Hematopoietic multipotent progenitor cell treated with erythropoietin and hydrocortisone succinate and interleukin-3 and kit ligand, for 15 days (in vitro differentiated cells): ENCODE measurements around the gene ST6GAL1.
A peak's percentile ranks its signal among the peaks of the same experiment; 100 is the strongest.

Source experiments
- DNase-seq: peaks from one replicate; pipeline ENCODE4 v3.0.0-alpha.2; 2015; ENCODE audit warnings: low spot score

ST6GAL1 gene

GRCh38 chr3:187112934-187113793 is 182.8 kb downstream of the ST6GAL1 start:
- DNase-seq: peak; percentile 25

DNA sequence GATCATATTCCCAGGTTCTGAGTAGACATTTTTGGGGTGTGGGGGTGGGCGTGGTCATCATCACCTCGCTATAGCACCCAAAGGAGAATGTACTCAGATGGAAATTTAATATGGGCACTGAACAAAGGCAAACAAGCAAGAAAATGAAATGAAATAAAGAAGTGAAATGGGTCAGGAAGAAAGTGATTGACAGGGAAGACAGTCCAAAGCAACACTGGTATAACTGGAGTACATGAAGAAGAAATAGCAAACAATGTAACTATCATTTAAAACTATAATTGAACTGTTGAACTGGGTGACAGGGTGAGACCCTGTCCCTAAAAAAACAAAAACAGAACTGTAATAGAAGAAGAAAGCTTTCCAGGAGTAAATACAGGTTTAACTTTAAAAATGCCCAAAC is 184.2 kb downstream of the ST6GAL1 start:
- DNase-seq: no peak

DNA sequence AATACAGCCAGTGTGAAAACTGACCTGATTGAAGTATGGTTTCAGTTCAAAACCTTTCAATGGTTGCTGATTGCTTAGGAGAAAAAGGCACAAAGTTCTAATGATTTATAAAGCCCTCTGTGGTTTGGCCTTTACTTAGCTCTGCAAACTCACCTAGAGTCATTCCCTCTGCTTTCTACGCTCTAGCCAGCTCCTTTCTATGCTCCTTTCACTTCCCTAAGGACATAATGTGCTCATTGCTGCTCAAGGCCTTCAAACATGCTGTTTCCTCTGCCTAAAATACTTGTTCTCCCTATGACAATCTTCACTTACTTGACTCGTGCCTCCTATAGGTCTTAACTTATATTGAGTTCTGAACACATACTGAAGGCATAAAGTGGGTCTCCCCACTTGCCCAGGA is 190.0 kb downstream of the ST6GAL1 start:
- DNase-seq: no peak

DNA sequence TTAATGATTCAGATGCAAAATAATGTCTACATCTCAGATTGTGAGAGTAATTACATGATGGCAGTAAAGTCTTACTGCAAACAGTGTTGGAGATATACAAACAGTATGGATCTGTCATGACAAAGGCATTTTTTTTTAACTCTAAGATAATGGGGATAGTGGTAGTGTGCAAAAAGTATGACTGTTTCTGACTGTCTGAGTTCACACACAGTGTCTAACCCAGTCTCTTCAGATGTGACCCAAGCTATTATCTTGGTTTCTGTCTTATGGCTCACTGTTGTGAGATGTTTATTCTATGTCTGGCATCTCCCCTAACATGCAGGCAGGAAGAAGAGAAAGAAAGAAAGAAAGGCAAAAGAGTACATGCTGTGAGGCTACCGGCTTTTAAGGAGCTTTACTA is 191.9 kb downstream of the ST6GAL1 start:
- DNase-seq: no peak

DNA sequence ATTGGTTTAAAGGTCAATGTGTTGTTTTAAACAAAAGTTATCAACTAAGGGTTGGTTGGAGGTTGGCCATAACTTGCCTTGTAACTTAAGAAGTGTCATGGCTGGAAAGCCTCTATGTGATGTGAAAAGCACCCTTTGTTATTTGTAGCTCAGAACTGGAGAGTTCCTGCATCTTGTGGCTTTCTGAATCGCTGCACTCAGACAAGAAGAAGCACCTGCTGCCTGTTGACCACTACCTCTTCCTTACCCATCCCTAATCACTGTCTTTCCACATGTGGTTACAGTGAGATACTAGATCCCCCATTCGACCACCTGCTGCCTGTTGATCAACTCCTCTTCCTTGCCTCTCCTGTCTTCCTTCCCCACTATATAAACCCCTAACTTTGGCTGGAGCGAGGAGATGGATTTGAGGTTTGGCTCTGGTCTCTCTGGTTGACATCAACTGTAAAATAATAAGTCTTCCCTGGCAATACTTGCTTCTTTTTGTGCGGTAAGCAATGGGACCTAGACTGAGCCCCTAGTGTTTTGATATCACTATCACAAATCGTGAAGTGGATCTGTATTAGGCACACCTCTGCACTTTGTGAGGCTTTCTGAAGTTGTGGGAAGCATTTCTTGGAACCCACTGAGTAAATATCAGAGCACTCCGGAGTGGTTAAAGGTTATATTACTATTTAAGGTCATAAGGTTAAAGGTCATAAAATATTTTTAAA is 195.1 kb downstream of the ST6GAL1 start:
- no peak for DNase-seq
